GM23338 (cell line): ENCODE results near the gene AAR2. TPM values are rescaled to one million over a fixed set of nuclear protein-coding genes. Genes with fewer than 3 reads are reported as not detected.

Experiments
- ATAC-seq: fragments of 200-7000 bp; cut with Tn5 transposase; 3 replicates; pipeline ENCODE4 v1.9.1; 2020
- DNase-seq: peaks from one replicate; pipeline ENCODE4 v3.0.0-alpha.2; 2015; ENCODE audit warnings: low spot score
- H2AFZ ChIP-seq: fragments of 200-600 bp; sonication (generic); 2 replicates; pipeline ENCODE4 v1.8.0; 2016; ENCODE audit warnings: antibody characterized with exemption, mild to moderate bottlenecking, moderate library complexity
- H3F3A ChIP-seq: fragments of 200-600 bp; sonication (generic); replicated peaks from 2 replicates; pipeline ENCODE4 v1.8.0; 2017; ENCODE audit warnings: antibody characterized with exemption, mixed run types, low read depth
- H3K27ac ChIP-seq: fragments of 200-600 bp; sonication (generic); 2 replicates; pipeline ENCODE4 v1.6.1; 2016; ENCODE audit warnings: low read depth
- H3K27me3 ChIP-seq: fragments of 200-600 bp; sonication (generic); 2 replicates; pipeline ENCODE4 v1.8.0; 2016; ENCODE audit warnings: mild to moderate bottlenecking, mixed run types, moderate library complexity; ENCODE audit not compliant: insufficient read depth
- H3K36me3 ChIP-seq: fragments of 200-600 bp; sonication (generic); 2 replicates; pipeline ENCODE4 v1.8.0; 2016; ENCODE audit warnings: mild to moderate bottlenecking; ENCODE audit not compliant: insufficient read depth
- H3K4me1 ChIP-seq: fragments of 200-600 bp; sonication (generic); 2 replicates; pipeline ENCODE4 v1.8.0; 2016; ENCODE audit warnings: mild to moderate bottlenecking, moderate library complexity; ENCODE audit not compliant: insufficient read depth
- H3K4me2 ChIP-seq: fragments of 200-600 bp; sonication (generic); 2 replicates; pipeline ENCODE4 v1.7.1; 2017; ENCODE audit warnings: mixed run types
- H3K4me3 ChIP-seq: fragments of 200-600 bp; sonication (generic); 2 replicates; pipeline ENCODE4 v1.6.1; 2016; ENCODE audit warnings: mixed run types
- H3K79me2 ChIP-seq: fragments of 200-600 bp; sonication (generic); replicated peaks from 2 replicates; pipeline ENCODE4 v1.8.0; 2017; ENCODE audit warnings: mild to moderate bottlenecking; ENCODE audit not compliant: insufficient read depth
- H3K9me2 ChIP-seq: fragments of 200-600 bp; sonication (generic); 2 replicates; pipeline ENCODE4 v1.8.0; 2017; ENCODE audit not compliant: insufficient read depth
- H4K20me1 ChIP-seq: fragments of 200-600 bp; sonication (generic); replicated peaks from 2 replicates; pipeline ENCODE4 v1.8.0; 2017; ENCODE audit warnings: mild to moderate bottlenecking; ENCODE audit not compliant: insufficient read depth
- H3K27ac Mint-ChIP-seq: 2 replicates; pipeline ENCODE4 v1.8.0; 2020; ENCODE audit warnings: inconsistent platforms, mild to moderate bottlenecking, moderate library complexity, mixed read lengths
- H3K27me3 Mint-ChIP-seq: 3 replicates; pipeline ENCODE4 v1.8.0; 2022; ENCODE audit warnings: low read depth, mild to moderate bottlenecking, moderate library complexity, mixed read lengths, inconsistent platforms; ENCODE audit not compliant: insufficient read depth, poor library complexity
- H3K36me3 Mint-ChIP-seq: 3 replicates; pipeline ENCODE4 v1.8.0; 2021; ENCODE audit warnings: low read depth, mild to moderate bottlenecking, inconsistent platforms, moderate library complexity, mixed read lengths
- H3K4me1 Mint-ChIP-seq: 3 replicates; pipeline ENCODE4 v1.8.0; 2020; ENCODE audit warnings: mild to moderate bottlenecking, inconsistent platforms, mixed read lengths
- H3K4me3 Mint-ChIP-seq: 3 replicates; pipeline ENCODE4 v1.8.0; 2021; ENCODE audit warnings: moderate library complexity, mild to moderate bottlenecking, inconsistent platforms, mixed read lengths
- H3K9me3 Mint-ChIP-seq: 3 replicates; pipeline ENCODE4 v1.8.0; 2020; ENCODE audit warnings: moderate library complexity, mild to moderate bottlenecking, inconsistent platforms, mixed read lengths
- CREB1 ChIP-seq: fragments of 250-450 bp; sonication (Bioruptor Pico); IDR thresholded peaks from 2 replicates; pipeline ENCODE4 v1.5.0; 2020; ENCODE audit warnings: low read depth, mild to moderate bottlenecking, moderate library complexity
- CTCF ChIP-seq, 2 experiments: fragments of 200-600 bp in 1 of 2; sonication (generic) in 1 of 2; conservative IDR thresholded peaks; 2 replicates each; pipeline versions ENCODE4 v1.5.1 to v1.6.1; 2016 to 2017; ENCODE audit warnings: antibody characterized with exemption in 2 of 2, low read depth in 2 of 2, mild to moderate bottlenecking in 2 of 2, moderate library complexity in 1 of 2
- EZH2 ChIP-seq: fragments of 200-600 bp; sonication (generic); IDR thresholded peaks from one replicate; pipeline ENCODE4 v1.8.0; 2017; ENCODE audit warnings: antibody characterized with exemption, mild to moderate bottlenecking, low read depth; ENCODE audit not compliant: unreplicated experiment
- EZH2phosphoT487 ChIP-seq: fragments of 200-600 bp; sonication (generic); IDR thresholded peaks from one replicate; pipeline ENCODE4 v1.8.1; 2018; ENCODE audit warnings: antibody characterized with exemption; ENCODE audit not compliant: unreplicated experiment
- JUNB ChIP-seq: IDR thresholded peaks from one replicate; pipeline ENCODE4 v1.6.1; 2016; ENCODE audit warnings: antibody characterized with exemption; ENCODE audit not compliant: unreplicated experiment
- POLR2AphosphoS5 ChIP-seq: IDR thresholded peaks from 2 replicates; pipeline ENCODE4 v1.6.1; 2016; ENCODE audit warnings: antibody characterized with exemption, low read depth
- STAT1 ChIP-seq: IDR thresholded peaks from one replicate; pipeline ENCODE4 v1.6.1; 2016; ENCODE audit warnings: antibody characterized with exemption; ENCODE audit not compliant: unreplicated experiment
- ZNF114 ChIP-seq: fragments of 250-450 bp; sonication (Bioruptor Pico); IDR thresholded peaks from 2 replicates; pipeline ENCODE4 v1.5.0; 2020; ENCODE audit warnings: mild to moderate bottlenecking, moderate library complexity
- ZNF331 ChIP-seq: fragments of 250-450 bp; sonication (Bioruptor Pico); IDR thresholded peaks from 2 replicates; pipeline ENCODE4 v1.5.0; 2020; ENCODE audit warnings: low read depth, mild to moderate bottlenecking, moderate library complexity
- polyA plus RNA-seq: library from polyadenylated mRNA; unstranded; fragments of >200 nt; fragmentation: Nextera tagmentation; extraction: Ambion mirVana; gene quantifications from 2 replicates; pipeline ENCODE4 v1.2.1, GENCODE V29; 2016
- total RNA-seq: library from RNA; depleted of rRNA; stranded (reverse); fragments of >200 nt; shearing (Covaris generic); gene quantifications from 2 replicates; pipeline ENCODE4 v1.2.3, GENCODE V29; 2014

Gene AAR2
- total and polyA plus RNA-seq, 2 experiments from 2014 or later = 15.8 to 32.6 TPM

DNA sequence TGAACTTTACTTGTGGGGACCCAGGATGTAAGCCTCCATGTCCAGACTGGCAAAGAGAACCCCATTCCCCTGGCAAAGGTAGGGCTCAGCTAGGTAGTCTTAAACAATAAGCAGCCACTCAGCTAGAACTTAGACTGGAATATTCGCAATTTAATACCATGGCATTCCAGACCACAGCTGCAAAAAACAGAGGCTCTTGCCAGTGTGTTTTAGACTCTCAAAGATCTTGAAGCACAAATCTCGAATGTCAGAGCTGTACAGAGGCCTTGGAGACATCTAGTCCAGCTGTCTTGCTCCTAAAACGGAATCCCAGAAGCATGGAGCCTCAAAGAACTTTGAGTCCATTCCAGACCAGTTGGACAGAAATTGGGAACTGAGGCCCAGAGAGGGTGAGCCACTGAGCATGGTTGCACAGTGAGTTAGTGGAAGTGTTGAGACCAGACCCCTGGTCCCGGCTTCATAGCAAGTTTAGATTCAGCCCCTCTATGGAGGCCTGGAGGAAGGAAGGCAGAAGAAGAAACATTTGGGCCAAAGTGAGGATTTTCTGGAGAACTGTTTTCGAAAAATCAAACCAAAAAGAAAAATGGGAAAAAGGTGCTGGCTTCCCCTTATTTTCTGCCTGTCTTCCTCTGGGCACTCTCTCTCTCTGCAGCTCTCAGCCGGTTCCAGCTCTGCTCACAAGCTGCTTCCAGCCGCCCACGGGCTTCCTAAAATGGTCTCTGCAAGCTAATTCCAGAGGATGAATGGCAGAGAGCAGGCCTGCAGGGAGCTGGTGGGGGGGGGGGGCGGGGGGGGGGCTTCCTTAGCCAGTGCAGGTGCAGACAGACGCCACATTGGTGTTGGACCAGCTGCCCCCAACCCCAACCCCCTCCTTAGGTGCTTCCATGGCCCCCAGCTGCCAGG, 32.4 kb downstream of the AAR2 start (continued):
- TF ChIP-seq ZNF114 (CRISPR knock-in tag) (no peak), POLR2AphosphoS5 (no peak), STAT1 (no peak), CTCF (conservative IDR thresholded peaks at IDR 0.05; ENCODE audit: low read depth in 2 of 2) (no peak), ZNF331 (CRISPR knock-in tag) (no peak)

GRCh38 chr20:36269507-36269906, 33.2 kb downstream of the AAR2 start:
- H3K27me3 ChIP-seq = no peaks in the 10 kb centered on the region
- no peak overlapping the region for H3K27ac ChIP-seq
- H3K27ac Mint-ChIP-seq = no peak overlapping the region
- no peak overlapping the region for H3K4me3 Mint-ChIP-seq
- no peaks in the 10 kb centered on the region for H3F3A ChIP-seq
- H3K4me2 ChIP-seq = no peak overlapping the region
- no peaks in the 10 kb centered on the region for H4K20me1 ChIP-seq
- TF ChIP-seq ZNF114 (CRISPR knock-in tag) (no peak), JUNB (no peak), POLR2AphosphoS5 (no peak)
- H3K9me3 Mint-ChIP-seq = no peaks in the 10 kb centered on the region
- H2AFZ ChIP-seq = no peak overlapping the region
- H3K4me1 ChIP-seq = no peaks in the 10 kb centered on the region; the same call in 1 of the 2 replicates
- H3K36me3 ChIP-seq = no peaks in the 10 kb centered on the region
- peaks cover 45% of the 10 kb centered on the region for H3K4me1 Mint-ChIP-seq
- H3K36me3 Mint-ChIP-seq = no peaks in the 10 kb centered on the region
- peaks cover 9% of the 10 kb centered on the region for H3K27me3 Mint-ChIP-seq
- DNase-seq (no peak), ATAC-seq (no peak)
- no peaks in the 10 kb centered on the region for H3K79me2 ChIP-seq
- no peak overlapping the region for H3K4me3 ChIP-seq
- H3K9me2 ChIP-seq = no peaks in the 10 kb centered on the region

DNA sequence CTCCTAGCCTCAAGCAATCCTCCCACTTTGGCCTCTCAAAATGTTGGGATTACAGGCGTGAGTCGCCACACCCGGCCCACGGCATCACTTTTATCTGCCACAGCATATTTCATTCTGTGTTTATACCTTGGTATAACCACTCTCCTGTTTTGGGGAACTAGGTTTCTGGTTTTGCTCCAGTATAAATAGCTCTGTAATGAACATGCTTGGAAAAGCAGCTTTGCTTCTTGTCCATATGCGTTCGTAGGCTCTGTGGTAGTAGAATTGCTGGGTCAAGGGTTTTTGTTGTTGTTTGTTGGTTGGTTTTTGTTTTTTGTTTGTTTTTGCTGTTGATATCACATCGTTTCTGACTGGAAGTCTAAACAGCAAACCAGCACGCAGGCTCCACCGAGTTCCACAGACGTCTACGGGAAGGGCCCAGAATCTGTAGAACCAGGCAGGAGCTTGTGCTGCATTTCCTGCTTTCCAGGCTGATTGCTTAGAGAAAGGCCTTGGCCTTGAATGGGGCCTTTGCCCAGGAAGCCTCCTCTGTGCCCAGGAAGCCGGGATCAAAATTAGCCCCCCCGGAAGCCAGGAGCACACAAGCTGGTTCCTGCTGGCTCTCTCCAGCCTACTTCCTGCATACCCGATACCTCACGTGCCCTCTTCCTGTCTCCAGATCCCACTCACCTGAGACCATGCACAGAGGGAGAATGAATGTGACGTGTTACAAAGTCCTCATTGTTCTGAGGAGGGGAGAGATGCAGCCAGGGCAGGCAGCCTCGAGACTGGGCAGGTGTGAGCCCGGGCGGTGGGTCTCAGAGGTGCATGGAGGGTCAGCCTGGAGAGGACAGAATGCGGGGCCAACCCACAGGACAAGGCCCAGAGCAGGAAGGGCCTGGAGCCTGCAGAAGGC, 34.7 kb downstream of the AAR2 start:
- H3K36me3 Mint-ChIP-seq = no peaks in the 10 kb centered on the region

More for the DNA sequence above, 34.7 kb downstream of the AAR2 start:
- Mint-ChIP-seq H3K9me3 (no peaks in the 10 kb centered on the region), H3K4me1 (peaks cover 48% of the 10 kb centered on the region), H3K27ac (no peak overlapping the region; the same call in none of the 2 replicates), H3K27me3 (peaks cover 12% of the 10 kb centered on the region), H3K4me3 (peak overlapping the region; percentile 59)
- no peaks in the 10 kb centered on the region for H3K36me3 ChIP-seq
- H3F3A ChIP-seq = no peaks in the 10 kb centered on the region
- no peaks in the 10 kb centered on the region for H3K27me3 ChIP-seq
- H3K79me2 ChIP-seq = no peaks in the 10 kb centered on the region
- TF ChIP-seq EZH2phosphoT487 = no peak
- no peak for TF ChIP-seq EZH2
- no peak for TF ChIP-seq POLR2AphosphoS5
- no peak for TF ChIP-seq CREB1
- H3K4me3 ChIP-seq = no peak overlapping the region
- no peak overlapping the region for H3K4me2 ChIP-seq
- no peak overlapping the region for H3K27ac ChIP-seq
- H2AFZ ChIP-seq = peak overlapping the region; percentile 78
- ATAC-seq (peak; percentile 20), DNase-seq (peak; percentile 45)
- no peaks in the 10 kb centered on the region; the same call in 1 of the 2 replicates for H3K4me1 ChIP-seq
- H4K20me1 ChIP-seq = no peaks in the 10 kb centered on the region
- H3K9me2 ChIP-seq = no peaks in the 10 kb centered on the region
